A549 (cell line): ENCODE results near the gene AMIGO3.

Experiments used
- CBX8 ChIP-seq: fragments of 200-600 bp; sonication (generic); IDR thresholded peaks from 2 replicates; pipeline ENCODE4 v1.6.1; 2016
- CEBPB ChIP-seq, 2 experiments: fragments of >200 bp in 1 of 2; sonication (Bioruptor Twin) in 1 of 2; formaldehyde crosslinking in 1 of 2; IDR thresholded peaks; 2 replicates each; pipeline ENCODE4 v1.6.1; 2012 to 2016
- GATA3 ChIP-seq: IDR thresholded peaks from 2 replicates; pipeline ENCODE4 v1.6.1; 2012; ENCODE audit warnings: borderline replicate concordance
- HDAC2 ChIP-seq: fragments of 200-600 bp; sonication (generic); IDR thresholded peaks from 2 replicates; pipeline ENCODE4 v1.6.1; 2016
- HEYL ChIP-seq: fragments of 250-450 bp; sonication (Bioruptor Pico); IDR thresholded peaks from 2 replicates; pipeline ENCODE4 v1.8.0; 2021; ENCODE audit warnings: mild to moderate bottlenecking, moderate library complexity
- MAFK ChIP-seq: fragments of 450-650 bp; IDR thresholded peaks from 2 replicates; pipeline ENCODE4 v1.6.1; 2014; ENCODE audit not compliant: partially characterized antibody
- POLR2A ChIP-seq: IDR thresholded peaks from 2 replicates; pipeline ENCODE4 v1.6.1; 2012; ENCODE audit warnings: mild to moderate bottlenecking, low read length
- SMC3 ChIP-seq: fragments of >200 bp; sonication (Bioruptor Twin); formaldehyde crosslinking; IDR thresholded peaks from 3 replicates; pipeline ENCODE4 v1.6.1; 2018; ENCODE audit warnings: inconsistent platforms
- ZC3H11A ChIP-seq: fragments of 450-650 bp; IDR thresholded peaks from 2 replicates; pipeline ENCODE4 v1.6.1; 2014; ENCODE audit warnings: antibody characterized with exemption, mild to moderate bottlenecking
- TF ChIP-seq, protein P1 (sequence below): fragments of >200 bp; sonication (Bioruptor Twin); formaldehyde crosslinking; IDR thresholded peaks from 3 replicates; pipeline ENCODE4 v1.5.1; 2016
- TF ChIP-seq, protein P2 (sequence below): fragments of 150-350 bp; IDR thresholded peaks from 2 replicates; pipeline ENCODE4 v1.6.1; 2014; ENCODE audit warnings: low read depth, mild to moderate bottlenecking, low read length

DNA sequence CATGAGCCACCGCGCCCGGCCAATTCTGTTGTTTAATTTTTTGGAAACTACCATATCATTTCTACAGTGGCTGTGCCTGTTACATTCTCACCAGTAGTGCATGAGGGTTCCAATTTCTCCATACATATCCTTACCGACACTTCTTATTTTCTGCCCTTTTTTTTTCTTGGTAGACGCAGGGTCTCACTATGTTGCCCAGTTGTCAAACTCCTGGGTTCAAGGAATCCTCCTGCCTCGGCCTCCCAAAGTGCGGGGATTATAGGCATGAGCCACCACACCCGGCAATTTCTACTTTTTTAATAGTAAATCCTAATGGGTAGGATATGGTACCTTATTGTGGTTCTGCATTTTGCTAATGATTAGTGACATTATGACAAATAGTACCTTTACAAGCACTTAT is 9.6 kb downstream of the AMIGO3 start:
- no peak for TF ChIP-seq CEBPB (IDR thresholded peaks at IDR 0.05)
- no peak for TF ChIP-seq ZC3H11A
- no peak for TF ChIP-seq CBX8
- TF ChIP-seq GATA3: no peak
- no peak for TF ChIP-seq HDAC2
- TF ChIP-seq, protein P1, sequence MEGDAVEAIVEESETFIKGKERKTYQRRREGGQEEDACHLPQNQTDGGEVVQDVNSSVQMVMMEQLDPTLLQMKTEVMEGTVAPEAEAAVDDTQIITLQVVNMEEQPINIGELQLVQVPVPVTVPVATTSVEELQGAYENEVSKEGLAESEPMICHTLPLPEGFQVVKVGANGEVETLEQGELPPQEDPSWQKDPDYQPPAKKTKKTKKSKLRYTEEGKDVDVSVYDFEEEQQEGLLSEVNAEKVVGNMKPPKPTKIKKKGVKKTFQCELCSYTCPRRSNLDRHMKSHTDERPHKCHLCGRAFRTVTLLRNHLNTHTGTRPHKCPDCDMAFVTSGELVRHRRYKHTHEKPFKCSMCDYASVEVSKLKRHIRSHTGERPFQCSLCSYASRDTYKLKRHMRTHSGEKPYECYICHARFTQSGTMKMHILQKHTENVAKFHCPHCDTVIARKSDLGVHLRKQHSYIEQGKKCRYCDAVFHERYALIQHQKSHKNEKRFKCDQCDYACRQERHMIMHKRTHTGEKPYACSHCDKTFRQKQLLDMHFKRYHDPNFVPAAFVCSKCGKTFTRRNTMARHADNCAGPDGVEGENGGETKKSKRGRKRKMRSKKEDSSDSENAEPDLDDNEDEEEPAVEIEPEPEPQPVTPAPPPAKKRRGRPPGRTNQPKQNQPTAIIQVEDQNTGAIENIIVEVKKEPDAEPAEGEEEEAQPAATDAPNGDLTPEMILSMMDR: no peak
- no peak for TF ChIP-seq HEYL (CRISPR knock-in tag)
- TF ChIP-seq, protein P2, sequence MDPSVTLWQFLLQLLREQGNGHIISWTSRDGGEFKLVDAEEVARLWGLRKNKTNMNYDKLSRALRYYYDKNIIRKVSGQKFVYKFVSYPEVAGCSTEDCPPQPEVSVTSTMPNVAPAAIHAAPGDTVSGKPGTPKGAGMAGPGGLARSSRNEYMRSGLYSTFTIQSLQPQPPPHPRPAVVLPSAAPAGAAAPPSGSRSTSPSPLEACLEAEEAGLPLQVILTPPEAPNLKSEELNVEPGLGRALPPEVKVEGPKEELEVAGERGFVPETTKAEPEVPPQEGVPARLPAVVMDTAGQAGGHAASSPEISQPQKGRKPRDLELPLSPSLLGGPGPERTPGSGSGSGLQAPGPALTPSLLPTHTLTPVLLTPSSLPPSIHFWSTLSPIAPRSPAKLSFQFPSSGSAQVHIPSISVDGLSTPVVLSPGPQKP: no peak
- no peak for TF ChIP-seq POLR2A
- TF ChIP-seq SMC3: no peak
- no peak for TF ChIP-seq MAFK
